Parathyroid adenoma (tissue), 2 donors: Measurements from ENCODE around the gene UBL4B.

Source experiments
- H2AFZ ChIP-seq: fragments of 300-600 bp; sonication (generic); one replicate; pipeline ENCODE4 v1.7.0; 2017; ENCODE audit warnings: antibody characterized with exemption, mild to moderate bottlenecking
- H3K27ac ChIP-seq: fragments of 300-600 bp; sonication (generic); one replicate; pipeline ENCODE4 v1.7.0; 2017
- H3K27me3 ChIP-seq: fragments of 300-600 bp; sonication (generic); one replicate; pipeline ENCODE4 v1.7.0; 2017; ENCODE audit warnings: low read length; ENCODE audit not compliant: control insufficient read depth, insufficient read depth
- H3K36me3 ChIP-seq: fragments of 300-600 bp; sonication (generic); one replicate; pipeline ENCODE4 v1.7.0; 2017; ENCODE audit warnings: low read length; ENCODE audit not compliant: control insufficient read depth, insufficient read depth
- H3K4me1 ChIP-seq: fragments of 300-600 bp; sonication (generic); one replicate; pipeline ENCODE4 v1.7.0; 2017; ENCODE audit warnings: control low read depth
- H3K4me2 ChIP-seq: fragments of 300-600 bp; sonication (generic); one replicate; pipeline ENCODE4 v1.7.0; 2017; ENCODE audit warnings: low read length
- H3K4me3 ChIP-seq: fragments of 300-600 bp; sonication (generic); one replicate; pipeline ENCODE4 v1.7.0; 2017; ENCODE audit warnings: low read depth, low read length
- H3K79me2 ChIP-seq: fragments of 300-600 bp; sonication (generic); one replicate; pipeline ENCODE4 v1.7.0; 2017; ENCODE audit warnings: control low read depth
- H3K9ac ChIP-seq: fragments of 300-600 bp; sonication (generic); one replicate; pipeline ENCODE4 v1.7.0; 2017; ENCODE audit warnings: mild to moderate bottlenecking
- H3K9me3 ChIP-seq: fragments of 300-600 bp; sonication (generic); one replicate; pipeline ENCODE4 v1.7.0; 2017; ENCODE audit warnings: low read length; ENCODE audit not compliant: control insufficient read depth
- TF ChIP-seq, protein P1 (sequence below): fragments of 300-600 bp; sonication (generic); IDR thresholded peaks from one replicate; pipeline ENCODE4 v1.7.0; 2017; ENCODE audit warnings: antibody characterized with exemption, mild to moderate bottlenecking
- donor health status: primary hyperparathyroidism.

UBL4B gene, protein sequence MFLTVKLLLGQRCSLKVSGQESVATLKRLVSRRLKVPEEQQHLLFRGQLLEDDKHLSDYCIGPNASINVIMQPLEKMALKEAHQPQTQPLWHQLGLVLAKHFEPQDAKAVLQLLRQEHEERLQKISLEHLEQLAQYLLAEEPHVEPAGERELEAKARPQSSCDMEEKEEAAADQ

DNA sequence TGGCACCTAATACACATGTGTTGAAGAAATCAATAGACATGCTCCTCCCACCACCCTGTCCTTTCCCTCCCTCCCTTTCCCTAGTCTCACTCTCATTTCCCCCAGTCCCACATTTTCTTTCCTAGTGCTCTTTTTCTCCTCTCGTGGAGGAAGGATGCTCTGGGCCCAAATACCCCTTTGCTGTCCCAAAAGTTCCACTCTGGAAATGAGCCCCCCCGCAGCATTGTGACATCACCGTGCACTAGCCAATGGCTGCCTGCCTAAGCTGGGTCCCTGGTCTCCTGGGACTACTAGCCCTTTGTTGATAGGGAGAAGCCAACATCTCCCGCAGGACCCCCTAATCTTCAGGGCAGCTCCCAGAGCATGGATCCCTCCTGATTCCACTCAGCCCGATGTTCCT lies at the start of gene UBL4B:
UBL4B (plus strand) TSS at position 301 of the 400 bp plus-strand sequence; CDS start at position 393, 92 bp downstream.
- no peak within 1 kb of the TSS for H3K9ac ChIP-seq
- H3K79me2 ChIP-seq = no peaks in the 10 kb centered on the region

DNA sequence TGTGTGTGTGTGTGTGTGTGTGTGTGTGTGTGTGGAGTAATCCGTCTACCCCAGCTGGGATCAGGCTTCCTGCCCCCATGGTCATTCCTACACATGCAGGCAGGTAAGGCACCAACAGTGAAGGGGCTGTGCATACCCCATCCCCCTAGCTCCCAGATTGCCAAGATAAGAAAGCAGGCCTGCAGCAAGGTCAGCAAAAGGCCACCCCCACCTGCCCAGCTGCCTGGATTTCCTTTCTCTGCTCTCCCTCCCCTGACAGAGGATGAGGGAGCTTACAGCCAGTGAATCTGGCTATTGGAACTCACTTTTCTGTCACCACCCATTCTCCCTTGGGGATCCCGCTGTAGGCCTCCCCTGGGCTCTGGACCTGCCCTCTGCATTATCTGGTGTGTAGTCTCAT lies 49.6 kb upstream of the UBL4B start:
- Histone ChIP-seq H3K9me3 (no peaks in the 10 kb centered on the region), H3K79me2 (no peaks in the 10 kb centered on the region), H3K27ac (no peak overlapping the region), H3K27me3 (no peaks in the 10 kb centered on the region), H2AFZ (no peak overlapping the region), H3K4me1 (peaks cover 6% of the 10 kb centered on the region), H3K4me2 (no peak overlapping the region), H3K36me3 (no peaks in the 10 kb centered on the region), H3K4me3 (no peak overlapping the region), H3K9ac (no peak overlapping the region)
- TF ChIP-seq, protein P1, sequence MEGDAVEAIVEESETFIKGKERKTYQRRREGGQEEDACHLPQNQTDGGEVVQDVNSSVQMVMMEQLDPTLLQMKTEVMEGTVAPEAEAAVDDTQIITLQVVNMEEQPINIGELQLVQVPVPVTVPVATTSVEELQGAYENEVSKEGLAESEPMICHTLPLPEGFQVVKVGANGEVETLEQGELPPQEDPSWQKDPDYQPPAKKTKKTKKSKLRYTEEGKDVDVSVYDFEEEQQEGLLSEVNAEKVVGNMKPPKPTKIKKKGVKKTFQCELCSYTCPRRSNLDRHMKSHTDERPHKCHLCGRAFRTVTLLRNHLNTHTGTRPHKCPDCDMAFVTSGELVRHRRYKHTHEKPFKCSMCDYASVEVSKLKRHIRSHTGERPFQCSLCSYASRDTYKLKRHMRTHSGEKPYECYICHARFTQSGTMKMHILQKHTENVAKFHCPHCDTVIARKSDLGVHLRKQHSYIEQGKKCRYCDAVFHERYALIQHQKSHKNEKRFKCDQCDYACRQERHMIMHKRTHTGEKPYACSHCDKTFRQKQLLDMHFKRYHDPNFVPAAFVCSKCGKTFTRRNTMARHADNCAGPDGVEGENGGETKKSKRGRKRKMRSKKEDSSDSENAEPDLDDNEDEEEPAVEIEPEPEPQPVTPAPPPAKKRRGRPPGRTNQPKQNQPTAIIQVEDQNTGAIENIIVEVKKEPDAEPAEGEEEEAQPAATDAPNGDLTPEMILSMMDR = no peak

More for the DNA sequence above, at the start of gene UBL4B:
- Histone ChIP-seq H2AFZ (no peak within 1 kb of the TSS), H3K4me2 (no peak within 1 kb of the TSS), H3K4me3 (no peak within 1 kb of the TSS), H3K9me3 (no peaks in the 10 kb centered on the region), H3K27ac (no peak within 1 kb of the TSS), H3K4me1 (no peaks in the 10 kb centered on the region), H3K36me3 (no peaks in the 10 kb centered on the region), H3K27me3 (no peaks in the 10 kb centered on the region)
- TF ChIP-seq, protein P1 = no peak

DNA sequence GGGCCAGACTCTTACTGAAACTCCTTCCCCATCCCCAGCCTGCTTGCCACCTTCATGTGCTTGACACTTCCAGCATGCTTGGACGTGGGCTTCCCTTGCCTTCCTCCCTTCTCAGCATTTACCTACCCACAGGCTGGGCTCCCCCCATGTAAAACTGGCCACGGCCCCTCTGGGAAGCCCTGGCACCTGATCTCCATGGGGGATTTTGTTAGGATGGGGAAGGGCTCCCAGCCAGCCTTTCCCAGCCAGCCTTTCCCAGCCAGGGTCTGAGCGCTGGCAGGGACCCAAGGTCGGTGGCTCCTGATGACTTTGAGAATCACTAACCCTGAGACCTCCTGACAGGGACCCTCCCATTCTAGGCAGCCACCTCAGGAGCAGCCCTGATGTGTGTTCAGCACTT lies 48.5 kb upstream of the UBL4B start:
- Histone ChIP-seq H3K4me2 (no peak overlapping the region), H3K9me3 (no peaks in the 10 kb centered on the region), H3K36me3 (no peaks in the 10 kb centered on the region), H3K4me1 (peaks cover 6% of the 10 kb centered on the region), H3K79me2 (no peaks in the 10 kb centered on the region), H2AFZ (no peak overlapping the region), H3K27ac (no peak overlapping the region), H3K27me3 (no peaks in the 10 kb centered on the region), H3K9ac (no peak overlapping the region), H3K4me3 (no peak overlapping the region)
- TF ChIP-seq, protein P1 = no peak

DNA sequence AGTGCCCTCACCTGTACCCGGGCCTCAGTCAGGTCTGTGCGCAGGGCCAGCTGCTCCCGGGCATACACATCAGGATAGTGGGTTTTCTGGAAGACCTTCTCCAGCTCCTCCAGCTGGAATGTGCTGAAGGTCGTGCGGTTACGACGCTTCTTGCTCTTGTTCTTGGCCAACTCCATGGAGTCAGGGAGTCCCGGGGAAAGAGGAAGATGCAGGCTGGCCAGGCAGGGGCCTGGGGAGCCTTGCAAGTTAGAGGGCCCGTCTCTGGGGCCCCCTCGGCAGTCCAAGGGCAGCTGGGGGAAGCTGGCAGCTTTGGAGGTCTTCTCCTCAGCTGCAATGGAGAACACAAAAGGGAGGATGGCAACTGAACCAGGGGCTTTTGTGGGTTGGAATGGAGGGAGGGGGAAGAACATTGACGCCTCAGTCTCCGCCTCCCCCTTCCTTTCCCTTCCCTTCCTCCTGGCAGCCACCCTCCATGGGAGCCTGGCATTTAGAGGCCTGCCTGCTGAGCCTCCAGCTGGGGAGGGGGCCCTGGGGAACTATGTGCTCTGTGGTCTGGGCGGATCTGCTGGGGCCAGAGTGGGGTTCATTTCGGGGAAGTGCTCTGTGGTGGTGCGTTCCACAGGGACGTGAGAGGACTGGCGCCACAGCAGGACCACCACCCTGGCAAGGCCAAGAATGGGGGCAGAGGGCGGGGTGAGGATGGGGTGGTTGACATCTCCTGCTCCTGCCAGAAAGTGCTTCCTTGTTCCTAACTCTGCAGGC lies 47.5 kb upstream of the UBL4B start:
- peaks cover 6% of the 10 kb centered on the region for H3K4me1 ChIP-seq
- H3K9ac ChIP-seq = no peak overlapping the region
- no peaks in the 10 kb centered on the region for H3K36me3 ChIP-seq
- H3K9me3 ChIP-seq = no peaks in the 10 kb centered on the region
- no peaks in the 10 kb centered on the region for H3K79me2 ChIP-seq
- TF ChIP-seq, protein P1 = no peak
- no peak overlapping the region for H3K27ac ChIP-seq
- no peaks in the 10 kb centered on the region for H3K27me3 ChIP-seq
- H3K4me3 ChIP-seq = no peak overlapping the region
- no peak overlapping the region for H2AFZ ChIP-seq
- no peak overlapping the region for H3K4me2 ChIP-seq
